ENCODE measurements around the gene PTCH1.

The PTCH1 gene

GRCh38 chr9:95437559-95437958 lies 79.2 kb downstream of the PTCH1 start:
- DNase-seq (ENCODE audit: low read depth), result no peak

GRCh38 chr9:95436416-95436815 lies 80.4 kb downstream of the PTCH1 start:
- DNase-seq (ENCODE audit: low read depth), result no peak

GRCh38 chr9:95435074-95435728 lies 81.6 kb downstream of the PTCH1 start:
- no peak for DNase-seq (ENCODE audit: low read depth)

- DNase-seq (ENCODE audit: low read depth), result no peak
These were observed 82.4 kb downstream of the PTCH1 start for GRCh38 chr9:95434116-95435073.

GRCh38 chr9:95433096-95433819 lies 83.5 kb downstream of the PTCH1 start:
- DNase-seq (ENCODE audit: low read depth), result no peak

- DNase-seq (ENCODE audit: low read depth), result no peak
These were observed 85.5 kb downstream of the PTCH1 start for GRCh38 chr9:95431286-95431685.

- DNase-seq (ENCODE audit: low read depth), result no peak
These were observed 86.7 kb downstream of the PTCH1 start for GRCh38 chr9:95429948-95430620.

GRCh38 chr9:95429096-95429495 lies 87.7 kb downstream of the PTCH1 start:
- no peak for DNase-seq (ENCODE audit: low read depth)

- DNase-seq (ENCODE audit: low read depth), result no peak
These were observed 90.7 kb downstream of the PTCH1 start for GRCh38 chr9:95425910-95426551.

- no peak for DNase-seq (ENCODE audit: low read depth)
These were observed 94.1 kb downstream of the PTCH1 start for GRCh38 chr9:95422650-95423049.

GRCh38 chr9:95420518-95420917 lies 96.3 kb downstream of the PTCH1 start:
- DNase-seq (ENCODE audit: low read depth), result no peak

- DNase-seq (ENCODE audit: low read depth), result no peak
These were observed 97.3 kb downstream of the PTCH1 start for GRCh38 chr9:95419444-95419843.

- no peak for DNase-seq (ENCODE audit: low read depth)
These were observed 101.6 kb downstream of the PTCH1 start for GRCh38 chr9:95415158-95415557.

GRCh38 chr9:95413793-95414192 lies 103.0 kb downstream of the PTCH1 start:
- DNase-seq (ENCODE audit: low read depth), result no peak

- no peak for DNase-seq (ENCODE audit: low read depth)
These were observed 105.5 kb downstream of the PTCH1 start for GRCh38 chr9:95411054-95411892.

GRCh38 chr9:95409650-95410426 lies 106.9 kb downstream of the PTCH1 start:
- DNase-seq (ENCODE audit: low read depth), result no peak

GRCh38 chr9:95407524-95407923 lies 109.2 kb downstream of the PTCH1 start:
- no peak for DNase-seq (ENCODE audit: low read depth)

- no peak for DNase-seq (ENCODE audit: low read depth)
These were observed 110.7 kb downstream of the PTCH1 start for GRCh38 chr9:95406121-95406520.

GRCh38 chr9:95399261-95399660 lies 117.5 kb downstream of the PTCH1 start:
- no peak for DNase-seq (ENCODE audit: low read depth)

All from stimulated activated CD8-positive, alpha-beta memory T cell treated with anti-CD3 and anti-CD28 coated beads, Interleukin-7, amount 100 ng/mL, for 24 hours (primary cell).